IMR-90 (cell line): ENCODE measurements around the gene SMCO3. TPM values are rescaled to one million over a fixed set of nuclear protein-coding genes. Genes with fewer than 3 reads are reported as not detected.

Experiments used
- ATAC-seq: fragments of 200-7000 bp; cut with Tn5 transposase; 2 replicates; pipeline ENCODE4 v1.9.1; 2020; ENCODE audit warnings: low read depth, mild to moderate bottlenecking, moderate library complexity
- BruUV-seq: library from RNA; stranded (reverse); fragments of 400-500 nt; replicated peaks from 2 replicates; lab custom pipeline; 2021; lab: Mats Ljungman, UMichigan
- CTCF ChIA-PET: fragments of 300-600 bp; formaldehyde crosslinking; extraction: SDS; loops from one replicate; lab custom pipeline; 2021; ENCODE audit warnings: antibody characterized with exemption; lab: Yijun Ruan, JAX
- POLR2A ChIA-PET: fragments of 300-600 bp; sonication (Branson Sonifier 250); formaldehyde crosslinking; loops from one replicate; lab custom pipeline; 2022; ENCODE audit warnings: antibody characterized with exemption; ENCODE audit not compliant: unreplicated experiment; lab: Charles Lee
- DNase-seq: peaks from one replicate; pipeline ENCODE4 v3.0.0; 2013
- H2AFZ ChIP-seq: replicated peaks from 2 replicates; pipeline ENCODE3; 2013; ENCODE audit warnings: low read length, mild to moderate bottlenecking; ENCODE audit not compliant: poor library complexity
- H2AK5ac ChIP-seq: 2 replicates; pipeline ENCODE4 v1.6.1; 2013; ENCODE audit warnings: low read depth, low read length, inconsistent platforms
- H2AK9ac ChIP-seq: replicated peaks from 2 replicates; pipeline ENCODE3; 2013; ENCODE audit warnings: mild to moderate bottlenecking, low read depth, low read length, moderate library complexity; ENCODE audit not compliant: poor library complexity
- H2BK120ac ChIP-seq: 2 replicates; pipeline ENCODE4 v1.6.1; 2013; ENCODE audit warnings: low read depth, low read length, inconsistent platforms
- H2BK15ac ChIP-seq: 3 replicates; pipeline ENCODE4 v1.6.1; 2013; ENCODE audit warnings: low read depth, low read length, inconsistent platforms
- H2BK20ac ChIP-seq: 2 replicates; pipeline ENCODE4 v1.6.1; 2013; ENCODE audit warnings: low read depth, mild to moderate bottlenecking, inconsistent platforms, low read length, moderate library complexity
- H2BK5ac ChIP-seq: 2 replicates; pipeline ENCODE4 v1.6.1; 2013; ENCODE audit warnings: mild to moderate bottlenecking, low read depth, low read length, inconsistent platforms; ENCODE audit not compliant: poor library complexity, severe bottlenecking
- H3K14ac ChIP-seq: replicated peaks from 2 replicates; pipeline ENCODE4 v1.6.1; 2013; ENCODE audit warnings: low read depth, low read length, inconsistent platforms
- H3K18ac ChIP-seq: 2 replicates; pipeline ENCODE4 v1.6.1; 2013; ENCODE audit warnings: low read depth, low read length, control low read depth
- H3K23ac ChIP-seq: 2 replicates; pipeline ENCODE4 v1.6.1; 2013; ENCODE audit warnings: low read depth, low read length, inconsistent platforms
- H3K27ac ChIP-seq: 2 replicates; pipeline ENCODE4 v1.5.1; 2013; ENCODE audit warnings: mild to moderate bottlenecking, control low read depth, low read length; ENCODE audit not compliant: insufficient read depth
- H3K27me3 ChIP-seq: 2 replicates; pipeline ENCODE4 v1.6.1; 2013; ENCODE audit warnings: low read length; ENCODE audit not compliant: control insufficient read depth, insufficient read depth
- H3K36me3 ChIP-seq: 2 replicates; pipeline ENCODE4 v1.6.1; 2013; ENCODE audit warnings: low read length, mixed read lengths; ENCODE audit not compliant: control insufficient read depth, insufficient read depth
- H3K4ac ChIP-seq: 2 replicates; pipeline ENCODE4 v1.6.1; 2013; ENCODE audit warnings: low read depth, low read length, inconsistent platforms
- H3K4me1 ChIP-seq: 2 replicates; pipeline ENCODE4 v1.6.1; 2013; ENCODE audit warnings: low read length, mixed read lengths; ENCODE audit not compliant: control insufficient read depth, insufficient read depth
- H3K4me2 ChIP-seq: 2 replicates; pipeline ENCODE4 v1.6.1; 2013; ENCODE audit warnings: low read depth, mild to moderate bottlenecking, control low read depth, low read length, moderate library complexity
- H3K4me3 ChIP-seq: 2 replicates; pipeline ENCODE4 v1.5.1; 2013; ENCODE audit warnings: low read depth, mild to moderate bottlenecking, control low read depth, low read length, moderate library complexity; ENCODE audit not compliant: insufficient read depth
- H3K56ac ChIP-seq: 2 replicates; pipeline ENCODE4 v1.6.1; 2013; ENCODE audit warnings: low read length, inconsistent platforms; ENCODE audit not compliant: insufficient read depth; ENCODE audit errors: extremely low read depth
- H3K79me1 ChIP-seq, 2 experiments: 2 replicates each; pipeline ENCODE4 v1.6.1; 2013; ENCODE audit warnings: low read length in 2 of 2, inconsistent platforms in 1 of 2, low read depth in 1 of 2
- H3K9ac ChIP-seq: 2 replicates; pipeline ENCODE4 v1.6.1; 2013; ENCODE audit warnings: low read depth, low read length, control low read depth
- H3K9me1 ChIP-seq: 2 replicates; pipeline ENCODE4 v1.6.1; 2013; ENCODE audit warnings: low read length, inconsistent platforms; ENCODE audit not compliant: insufficient read depth
- H3K9me3 ChIP-seq: 2 replicates; pipeline ENCODE4 v1.6.1; 2013; ENCODE audit warnings: low read length; ENCODE audit not compliant: control insufficient read depth, insufficient read depth
- H4K20me1 ChIP-seq: 2 replicates; pipeline ENCODE4 v1.6.1; 2013; ENCODE audit warnings: low read length, inconsistent platforms; ENCODE audit not compliant: insufficient read depth
- H4K5ac ChIP-seq: 2 replicates; pipeline ENCODE4 v1.6.1; 2013; ENCODE audit warnings: mild to moderate bottlenecking, low read depth, low read length, control low read depth
- H4K8ac ChIP-seq, 2 experiments: 2 replicates each; pipeline ENCODE4 v1.6.1; 2013; ENCODE audit warnings: low read depth in 2 of 2, low read length in 2 of 2, control low read depth in 1 of 2, inconsistent platforms in 1 of 2
- H4K91ac ChIP-seq: 2 replicates; pipeline ENCODE4 v1.6.1; 2013; ENCODE audit warnings: low read depth, low read length, inconsistent platforms; ENCODE audit not compliant: insufficient read depth
- BHLHE40 ChIP-seq: fragments of 150-350 bp; IDR thresholded peaks from 2 replicates; pipeline ENCODE4 v1.6.1; 2016; ENCODE audit warnings: mild to moderate bottlenecking, low read depth, low read length
- CEBPB ChIP-seq: IDR thresholded peaks from 2 replicates; pipeline ENCODE4 v1.6.1; 2012; ENCODE audit warnings: low read depth, low read length, improper control_type of control experiment
- CHD1 ChIP-seq: IDR thresholded peaks from 2 replicates; pipeline ENCODE4 v1.6.1; 2012; ENCODE audit warnings: low read depth, low read length, improper control_type of control experiment
- CTCF ChIP-seq: conservative IDR thresholded peaks from 2 replicates; pipeline ENCODE4 v1.5.1; 2012; ENCODE audit warnings: mild to moderate bottlenecking, low read depth, low read length, improper control_type of control experiment
- ELK1 ChIP-seq: fragments of 150-350 bp; IDR thresholded peaks from 2 replicates; pipeline ENCODE4 v1.6.1; 2016; ENCODE audit warnings: low read depth, mild to moderate bottlenecking, low read length, moderate library complexity, borderline replicate concordance
- FOS ChIP-seq: fragments of 150-350 bp; IDR thresholded peaks from 2 replicates; pipeline ENCODE4 v1.6.1; 2016; ENCODE audit warnings: low read depth, low read length
- MAFK ChIP-seq: IDR thresholded peaks from 2 replicates; pipeline ENCODE4 v1.6.1; 2012; ENCODE audit warnings: low read depth, low read length, improper control_type of control experiment
- MAZ ChIP-seq: IDR thresholded peaks from 2 replicates; pipeline ENCODE4 v1.6.1; 2012; ENCODE audit warnings: low read depth, mild to moderate bottlenecking, low read length, improper control_type of control experiment, moderate library complexity, borderline replicate concordance
- MXI1 ChIP-seq: IDR thresholded peaks from 2 replicates; pipeline ENCODE4 v1.6.1; 2012; ENCODE audit warnings: low read depth, mild to moderate bottlenecking, low read length, moderate library complexity, borderline replicate concordance
- NFE2L2 ChIP-seq: fragments of 150-350 bp; IDR thresholded peaks from 2 replicates; pipeline ENCODE4 v1.6.1; 2016; ENCODE audit warnings: low read depth, mild to moderate bottlenecking, low read length
- POLR2A ChIP-seq: IDR thresholded peaks from 2 replicates; pipeline ENCODE4 v1.6.1; 2012; ENCODE audit warnings: mild to moderate bottlenecking, low read depth, low read length
- RAD21 ChIP-seq: IDR thresholded peaks from 2 replicates; pipeline ENCODE4 v1.6.1; 2012; ENCODE audit warnings: low read length, improper control_type of control experiment
- RCOR1 ChIP-seq: IDR thresholded peaks from 2 replicates; pipeline ENCODE4 v1.6.1; 2012; ENCODE audit warnings: mild to moderate bottlenecking, low read length, improper control_type of control experiment; ENCODE audit not compliant: insufficient replicate concordance
- USF2 ChIP-seq: fragments of 150-350 bp; IDR thresholded peaks from 2 replicates; pipeline ENCODE4 v1.6.1; 2017; ENCODE audit warnings: mild to moderate bottlenecking, antibody characterized with exemption, low read length, low read depth
- WGBS, 2 experiments: methylation state at CpG; one replicate each; pipeline versions ENCODE4 v1.1.5 to v1.1.7; 2013; ENCODE audit warnings: missing lambda C conversion rate in 2 of 2; ENCODE audit not compliant: insufficient read length in 1 of 2; ENCODE audit errors: extremely low coverage in 2 of 2; 5-methylcytosine and 5-hydroxymethylcytosine counted together
- dilution Hi-C: fragments of 300-500 bp; cut with HindIII; formaldehyde crosslinking; loops from one replicate; pipeline ENCODE4 v1.14.3; 2018; ENCODE audit warnings: low sequenced_read_pairs; ENCODE audit not compliant: unreplicated experiment
- in situ Hi-C: fragments of 300-500 bp; cut with MboI; formaldehyde crosslinking; loops from 3 replicates; pipeline ENCODE4 v1.14.3; 2019; ENCODE audit warnings: low sequenced_read_pairs, inconsistent platforms, mixed read lengths
- intact Hi-C: fragments of 100-400 bp; cut with micrococcal nuclease; formaldehyde crosslinking; loops from 2 replicates; pipeline ENCODE4 v1.10.0; 2022
- polyA plus RNA-seq, 3 experiments: library from polyadenylated mRNA; depleted of rRNA; stranded (reverse); fragments of >200 nt; gene quantifications; 2 replicates each; pipeline ENCODE4 v1.2.3, GENCODE V29; 2012; ENCODE audit warnings: low replicate concordance in 1 of 3
- total RNA-seq: library from RNA; depleted of rRNA; stranded (reverse); fragments of >200 nt; gene quantifications from 2 replicates; pipeline ENCODE4 v1.2.3, GENCODE V29; 2012

SMCO3 gene
- total and polyA plus RNA-seq, 2 of the 4 experiments (the other 2 are of a cell fraction), result under 0.01 to 0.07 TPM

GRCh38 chr12:14767617-14768016 is 46.4 kb downstream of the SMCO3 start:
- H4K20me1 ChIP-seq, result no peaks in the 10 kb centered on the region; the same call in 1 of the 2 replicates
- no CpG with 5 or more reads among the region's 1 CpG for WGBS, 2 experiments
- no peak overlapping the region for H3K23ac ChIP-seq
- no peak overlapping the region; the same call in 1 of the 2 replicates for H4K5ac ChIP-seq
- H2AK9ac ChIP-seq, result no peak overlapping the region
- CTCF ChIA-PET, result no interaction called here
- H3K27ac ChIP-seq, result no peak overlapping the region
- H3K9me1 ChIP-seq, result no peaks in the 10 kb centered on the region
- in situ Hi-C loops, result no loop called here
- no peak overlapping the region for H2BK15ac ChIP-seq
- intact Hi-C loops, result no loop called here
- no peak for TF ChIP-seq RCOR1
- no peak for TF ChIP-seq CHD1
- no peak for TF ChIP-seq FOS
- TF ChIP-seq USF2, result no peak
- no peak for TF ChIP-seq RAD21
- TF ChIP-seq MXI1, result no peak
- TF ChIP-seq POLR2A, result no peak
- no peak for TF ChIP-seq NFE2L2
- no peak for TF ChIP-seq CTCF
- TF ChIP-seq BHLHE40, result no peak
- TF ChIP-seq ELK1, result no peak
- TF ChIP-seq MAZ, result no peak
- no peak for TF ChIP-seq CEBPB
- no peak for TF ChIP-seq MAFK
- no peak overlapping the region for H2BK20ac ChIP-seq
- H3K4me2 ChIP-seq, result peak overlapping the region; percentile 25; the same call in 1 of the 2 replicates
- H3K4ac ChIP-seq, result no peak overlapping the region
- H4K8ac ChIP-seq, result no peak overlapping the region
- no peak overlapping the region for H2AFZ ChIP-seq
- no peak overlapping the region for H2BK120ac ChIP-seq
- dilution Hi-C loops, result no loop called here
- POLR2A ChIA-PET, result no interaction called here
- H3K18ac ChIP-seq, result no peak overlapping the region
- ATAC-seq, result no peak
- BruUV-seq, result no TSS peak
- no peaks in the 10 kb centered on the region for H3K9me3 ChIP-seq
- H3K56ac ChIP-seq, result no peak overlapping the region
- H4K91ac ChIP-seq, result no peak overlapping the region
- H3K27me3 ChIP-seq, result no peaks in the 10 kb centered on the region
- peaks cover 0 to 29% of the 10 kb centered on the region in 2 experiments; a peak in 3 of 4 replicates for H3K79me1 ChIP-seq
- no peak overlapping the region for H3K14ac ChIP-seq
- no peak overlapping the region for H2AK5ac ChIP-seq
- H3K4me1 ChIP-seq, result no peaks in the 10 kb centered on the region
- H3K36me3 ChIP-seq, result no peaks in the 10 kb centered on the region
- no peak for DNase-seq
- no peak overlapping the region for H3K4me3 ChIP-seq
- H2BK5ac ChIP-seq, result no peak overlapping the region
- H3K9ac ChIP-seq, result no peak overlapping the region
